Subcutaneous abdominal adipose tissue (tissue), 5 donors: ENCODE results near the gene ARHGEF1.

ENCODE experiments used
- H3K27ac ChIP-seq: one replicate; pipeline ENCODE4 v1.7.0; 2013; ENCODE audit warnings: low read depth, mild to moderate bottlenecking, inconsistent platforms, low read length, moderate library complexity
- H3K27me3 ChIP-seq, 5 donors: one replicate each; pipeline ENCODE4 v1.7.0; 2013; ENCODE audit warnings: low read length in 5 of 5, inconsistent platforms in 1 of 5; ENCODE audit not compliant: control insufficient read depth in 5 of 5, insufficient read depth in 4 of 5
- H3K36me3 ChIP-seq, 5 donors: one replicate each; pipeline ENCODE4 v1.7.0; 2013; ENCODE audit warnings: low read length in 5 of 5; ENCODE audit not compliant: control insufficient read depth in 5 of 5, insufficient read depth in 5 of 5
- H3K4me1 ChIP-seq, 5 donors: one replicate each; pipeline ENCODE4 v1.7.0; 2013; ENCODE audit warnings: low read length in 5 of 5, mild to moderate bottlenecking in 3 of 5, moderate library complexity in 1 of 5; ENCODE audit not compliant: control insufficient read depth in 5 of 5, insufficient read depth in 5 of 5
- H3K4me3 ChIP-seq, 5 donors: one replicate each; pipeline ENCODE4 v1.7.0; 2013; ENCODE audit warnings: low read length in 5 of 5, low read depth in 1 of 5
- H3K9ac ChIP-seq, 5 donors: one replicate each; pipeline ENCODE4 v1.7.0; 2013; ENCODE audit warnings: low read length in 5 of 5, mild to moderate bottlenecking in 4 of 5, moderate library complexity in 3 of 5
- H3K9me3 ChIP-seq, 5 donors: one replicate each; pipeline ENCODE4 v1.7.0; 2013; ENCODE audit warnings: low read length in 5 of 5; ENCODE audit not compliant: control insufficient read depth in 5 of 5
- donor health status: healthy.
- donor health status: healthy.
- donor health status: healthy.
- donor health status: healthy.
- donor health status: healthy.

ARHGEF1 gene

GRCh38 chr19:41882568-41883462, at the start of gene ARHGEF1:
ARHGEF1 (plus strand) TSS chr19:41883184; CDS start chr19:41888083, 4,899 bp downstream.
- no peaks in the 10 kb centered on the region for H3K27me3 ChIP-seq
- H3K9ac ChIP-seq, result peak within 1 kb of the TSS; percentile 45 to 96 (median 94)
- peaks cover 0 to 6% (median 0%) of the 10 kb centered on the region in 5 donors for H3K36me3 ChIP-seq
- H3K4me3 ChIP-seq, result peak within 1 kb of the TSS; percentile 80 to 97 (median 95)
- peaks cover 4 to 53% (median 38%) of the 10 kb centered on the region in 5 donors for H3K4me1 ChIP-seq
- peak within 1 kb of the TSS; percentile 82 for H3K27ac ChIP-seq
- H3K9me3 ChIP-seq, result no peaks in the 10 kb centered on the region

- H3K4me3 ChIP-seq, result no peak overlapping the region
- H3K27me3 ChIP-seq, result peaks cover 9 to 26% (median 24%) of the 10 kb centered on the region in 5 donors
- no peaks in the 10 kb centered on the region for H3K9me3 ChIP-seq
- no peaks in the 10 kb centered on the region for H3K36me3 ChIP-seq
- H3K4me1 ChIP-seq, result no peaks in the 10 kb centered on the region
- H3K9ac ChIP-seq, result no peak overlapping the region
- no peak overlapping the region for H3K27ac ChIP-seq
These were observed 44.8 kb upstream of the ARHGEF1 start for GRCh38 chr19:41837981-41838708.

- Histone ChIP-seq H3K4me1 (no peaks in the 10 kb centered on the region), H3K27me3 (peaks cover 9 to 26% (median 24%) of the 10 kb centered on the region in 5 donors), H3K27ac (no peak overlapping the region), H3K9ac (no peak overlapping the region), H3K4me3 (no peak overlapping the region), H3K36me3 (no peaks in the 10 kb centered on the region), H3K9me3 (no peaks in the 10 kb centered on the region)
These were observed 43.8 kb upstream of the ARHGEF1 start for GRCh38 chr19:41839211-41839610.

- Histone ChIP-seq H3K27me3 (peaks cover under 1 to 19% (median 10%) of the 10 kb centered on the region in 5 donors), H3K9ac (no peak overlapping the region), H3K36me3 (no peaks in the 10 kb centered on the region), H3K4me1 (no peaks in the 10 kb centered on the region), H3K27ac (no peak overlapping the region), H3K9me3 (no peaks in the 10 kb centered on the region), H3K4me3 (no peak overlapping the region)
These were observed 39.6 kb upstream of the ARHGEF1 start for GRCh38 chr19:41843371-41843770.

- Histone ChIP-seq H3K9ac (no peak within 1 kb of the TSS), H3K27me3 (peaks cover 0 to 11% (median 3%) of the 10 kb centered on the region in 5 donors), H3K27ac (no peak within 1 kb of the TSS), H3K4me1 (no peaks in the 10 kb centered on the region), H3K9me3 (no peaks in the 10 kb centered on the region), H3K36me3 (no peaks in the 10 kb centered on the region), H3K4me3 (no peak within 1 kb of the TSS)
These were observed 38.4 kb upstream of the ARHGEF1 start, which contains the start of gene LYPD4 for GRCh38 chr19:41844601-41845000. LYPD4 (minus strand) TSS chr19:41844683; CDS start chr19:41839285, 5,398 bp downstream.

- H3K36me3 ChIP-seq, result no peaks in the 10 kb centered on the region
- no peak within 1 kb of the TSS for H3K9ac ChIP-seq
- no peaks in the 10 kb centered on the region for H3K9me3 ChIP-seq
- H3K4me1 ChIP-seq, result no peaks in the 10 kb centered on the region
- H3K27ac ChIP-seq, result no peak within 1 kb of the TSS
- peaks cover 0 to 9% (median 3%) of the 10 kb centered on the region in 5 donors for H3K27me3 ChIP-seq
- no peak within 1 kb of the TSS for H3K4me3 ChIP-seq
These were observed 38.2 kb upstream of the ARHGEF1 start, which contains the start of gene DMRTC2 for GRCh38 chr19:41845001-41845050. DMRTC2 (plus strand) TSS chr19:41845042; CDS start chr19:41847429, 2,387 bp downstream.

- Histone ChIP-seq H3K9ac (no peak overlapping the region), H3K4me1 (no peaks in the 10 kb centered on the region), H3K27ac (no peak overlapping the region), H3K4me3 (no peak overlapping the region), H3K36me3 (no peaks in the 10 kb centered on the region), H3K27me3 (peaks cover 0 to 9% (median 3%) of the 10 kb centered on the region in 5 donors), H3K9me3 (no peaks in the 10 kb centered on the region)
These were observed 37.9 kb upstream of the ARHGEF1 start for GRCh38 chr19:41845051-41845590.

- no peak overlapping the region for H3K27ac ChIP-seq
- H3K4me1 ChIP-seq, result no peaks in the 10 kb centered on the region
- H3K9me3 ChIP-seq, result no peaks in the 10 kb centered on the region
- no peak overlapping the region for H3K4me3 ChIP-seq
- no peaks in the 10 kb centered on the region for H3K36me3 ChIP-seq
- H3K9ac ChIP-seq, result no peak overlapping the region
- peaks cover 0 to 9% (median 5%) of the 10 kb centered on the region in 5 donors for H3K27me3 ChIP-seq
These were observed 35.5 kb upstream of the ARHGEF1 start for GRCh38 chr19:41847351-41848105.

GRCh38 chr19:41848666-41849065, 34.3 kb upstream of the ARHGEF1 start:
- no peak overlapping the region for H3K4me3 ChIP-seq
- H3K27ac ChIP-seq, result no peak overlapping the region
- no peaks in the 10 kb centered on the region for H3K9me3 ChIP-seq
- H3K27me3 ChIP-seq, result peaks cover 0 to 9% (median 5%) of the 10 kb centered on the region in 5 donors
- H3K9ac ChIP-seq, result no peak overlapping the region
- no peaks in the 10 kb centered on the region for H3K36me3 ChIP-seq
- no peaks in the 10 kb centered on the region for H3K4me1 ChIP-seq
